NCI-H187 (cell line): Measurements from ENCODE around the gene IDNK.

Experiments used
- DNase-seq, 2 experiments: peaks; one replicate each; lab custom pipeline; 2025; lab: John Stamatoyannopoulos, UW

IDNK gene

GRCh38 chr9:83633676-83634075 is 10.7 kb downstream of the IDNK start:
- no peak for DNase-seq

GRCh38 chr9:83636813-83637212 is 13.9 kb downstream of the IDNK start:
- no peak for DNase-seq

GRCh38 chr9:83637389-83637788 is 14.4 kb downstream of the IDNK start:
- DNase-seq, result no peak

GRCh38 chr9:83639266-83639665 is 16.3 kb downstream of the IDNK start:
- DNase-seq, result no peak

- no peak for DNase-seq
These were observed 19.9 kb downstream of the IDNK start for GRCh38 chr9:83642793-83643192.

- DNase-seq, result no peak
These were observed 23.7 kb downstream of the IDNK start for GRCh38 chr9:83646500-83647239.

GRCh38 chr9:83649080-83649479 is 26.1 kb downstream of the IDNK start:
- DNase-seq, result no peak

- no peak for DNase-seq
These were observed 26.6 kb downstream of the IDNK start for GRCh38 chr9:83649515-83649914.

- no peak for DNase-seq
These were observed 28.6 kb downstream of the IDNK start for GRCh38 chr9:83651558-83651957.

GRCh38 chr9:83652433-83652832 is 29.5 kb downstream of the IDNK start:
- DNase-seq, result no peak

- no peak for DNase-seq
These were observed 32.5 kb downstream of the IDNK start for GRCh38 chr9:83655433-83655832.

GRCh38 chr9:83656032-83656680 is 33.2 kb downstream of the IDNK start:
- no peak for DNase-seq

- no peak for DNase-seq
These were observed 34.0 kb downstream of the IDNK start for GRCh38 chr9:83656952-83657351.

- no peak for DNase-seq
These were observed 40.0 kb downstream of the IDNK start for GRCh38 chr9:83662933-83663332.

- no peak for DNase-seq
These were observed 42.7 kb downstream of the IDNK start for GRCh38 chr9:83665580-83666200.

GRCh38 chr9:83669067-83669466 is 46.1 kb downstream of the IDNK start:
- DNase-seq, result no peak

GRCh38 chr9:83670381-83670780 is 47.4 kb downstream of the IDNK start:
- DNase-seq, result no peak

- no peak for DNase-seq
These were observed 48.5 kb downstream of the IDNK start for GRCh38 chr9:83671451-83671850.

- DNase-seq, result no peak
These were observed 52.5 kb downstream of the IDNK start for GRCh38 chr9:83675466-83675865.

- DNase-seq, result no peak
These were observed 54.7 kb downstream of the IDNK start for GRCh38 chr9:83677596-83677995.

- no peak for DNase-seq
These were observed 57.3 kb downstream of the IDNK start for GRCh38 chr9:83680233-83680632.

GRCh38 chr9:83681490-83681889 is 58.5 kb downstream of the IDNK start:
- no peak for DNase-seq

GRCh38 chr9:83688921-83689320 is 66.0 kb downstream of the IDNK start:
- DNase-seq, result no peak
